CD14-positive monocyte (primary cell): ENCODE measurements around the gene SEC24A. TPM values are rescaled to one million over a fixed set of nuclear protein-coding genes. Genes with fewer than 3 reads are reported as not detected.
"Not testable (repeated sequence)": the region's sequence is repeated elsewhere in the genome, so short reads cannot be mapped to it uniquely, and the experiment has no call there.

Experiments used
- DNase-seq, 3 donors: peaks; one replicate each; pipeline ENCODE4 v3.0.0-alpha.2; 2011 to 2022
- H2AFZ ChIP-seq: 2 replicates; pipeline ENCODE4 v1.6.0; 2012; ENCODE audit warnings: mild to moderate bottlenecking, low read depth, low read length, inconsistent platforms; ENCODE audit not compliant: insufficient read depth, poor library complexity, severe bottlenecking
- H3K27ac ChIP-seq, 2 donors: 1 replicate in 1 of 2; 2 replicates in 1 of 2; pipeline ENCODE4 v1.5.1; 2012 to 2013; ENCODE audit warnings: low read length in 2 of 2, control low read depth in 1 of 2, inconsistent platforms in 1 of 2, low read depth in 1 of 2, mild to moderate bottlenecking in 1 of 2
- H3K27me3 ChIP-seq, 2 donors: one replicate each; pipeline versions ENCODE4 v1.6.0 to v1.6.1; 2011 to 2013; ENCODE audit warnings: low read length in 2 of 2; ENCODE audit not compliant: control insufficient read depth in 2 of 2, insufficient read depth in 2 of 2
- H3K36me3 ChIP-seq, 2 donors: replicated peaks in 1 of 2; 1 replicate in 1 of 2; 2 replicates in 1 of 2; pipeline versions ENCODE4 v1.5.1 to v1.6.1; 2012 to 2013; ENCODE audit warnings: low read length in 2 of 2, control low read depth in 1 of 2, inconsistent platforms in 1 of 2, mild to moderate bottlenecking in 1 of 2; ENCODE audit not compliant: insufficient read depth in 2 of 2, control insufficient read depth in 1 of 2
- H3K4me1 ChIP-seq, 2 donors: 1 replicate in 1 of 2; 2 replicates in 1 of 2; pipeline versions ENCODE4 v1.5.1 to v1.6.1; 2012 to 2013; ENCODE audit warnings: low read length in 2 of 2, control low read depth in 1 of 2, inconsistent platforms in 1 of 2, mild to moderate bottlenecking in 1 of 2, moderate library complexity in 1 of 2; ENCODE audit not compliant: insufficient read depth in 2 of 2, control insufficient read depth in 1 of 2
- H3K4me2 ChIP-seq: replicated peaks from 2 replicates; pipeline ENCODE3; 2012; ENCODE audit warnings: low read length, moderate library complexity, mild to moderate bottlenecking; ENCODE audit not compliant: poor library complexity, severe bottlenecking; ENCODE audit errors: extremely low read depth
- H3K4me3 ChIP-seq, 3 experiments: fragments of 200-600 bp in 1 of 3; sonication (generic) in 1 of 3; replicated peaks in 1 of 3; 1 replicate in 2 of 3; 2 replicates in 1 of 3; pipeline ENCODE4 v1.5.1; 2011 to 2013; ENCODE audit warnings: low read length in 3 of 3, mild to moderate bottlenecking in 3 of 3, control low read depth in 2 of 3, low read depth in 2 of 3, inconsistent platforms in 1 of 3, moderate library complexity in 1 of 3
- H3K79me2 ChIP-seq: 2 replicates; pipeline ENCODE4 v1.6.0; 2012; ENCODE audit warnings: mild to moderate bottlenecking, control low read depth, inconsistent platforms, low read length, moderate library complexity; ENCODE audit not compliant: insufficient read depth
- H3K9ac ChIP-seq: 2 replicates; pipeline ENCODE4 v1.6.0; 2017; ENCODE audit warnings: low read length, mild to moderate bottlenecking; ENCODE audit not compliant: insufficient read depth, poor library complexity, severe bottlenecking
- H3K9me3 ChIP-seq, 2 donors: replicated peaks in 1 of 2; 1 replicate in 1 of 2; 2 replicates in 1 of 2; pipeline versions ENCODE4 v1.5.1 to v1.6.1; 2012 to 2013; ENCODE audit warnings: low read length in 2 of 2, control low read depth in 1 of 2; ENCODE audit not compliant: control insufficient read depth in 1 of 2, insufficient read depth in 1 of 2
- H4K20me1 ChIP-seq: 2 replicates; pipeline ENCODE4 v1.6.0; 2012; ENCODE audit warnings: mild to moderate bottlenecking, low read length, control low read depth, moderate library complexity; ENCODE audit not compliant: insufficient read depth
- H3K27ac Mint-ChIP-seq, 7 donors: one replicate each; pipeline ENCODE4 v1.8.0; 2020; ENCODE audit warnings: mild to moderate bottlenecking in 7 of 7, mixed read lengths in 7 of 7, moderate library complexity in 6 of 7, inconsistent platforms in 2 of 7
- H3K27me3 Mint-ChIP-seq, 3 donors: one replicate each; pipeline ENCODE4 v1.8.0; 2021 to 2022; ENCODE audit warnings: low read depth in 3 of 3, mild to moderate bottlenecking in 3 of 3, mixed read lengths in 3 of 3, moderate library complexity in 3 of 3, inconsistent platforms in 1 of 3
- H3K36me3 Mint-ChIP-seq, 2 donors: one replicate each; pipeline ENCODE4 v1.8.0; 2020; ENCODE audit warnings: mixed read lengths in 2 of 2, inconsistent platforms in 1 of 2, mild to moderate bottlenecking in 1 of 2
- H3K4me1 Mint-ChIP-seq: one replicate; pipeline ENCODE4 v1.8.0; 2020; ENCODE audit warnings: mild to moderate bottlenecking, mixed read lengths
- H3K4me3 Mint-ChIP-seq, 2 donors: one replicate each; pipeline ENCODE4 v1.8.0; 2020; ENCODE audit warnings: mild to moderate bottlenecking in 2 of 2, mixed read lengths in 2 of 2, moderate library complexity in 1 of 2
- H3K9me3 Mint-ChIP-seq, 7 donors: one replicate each; pipeline ENCODE4 v1.8.0; 2020 to 2022; ENCODE audit warnings: mixed read lengths in 7 of 7, mild to moderate bottlenecking in 6 of 7, moderate library complexity in 6 of 7, inconsistent platforms in 2 of 7
- CTCF ChIP-seq: fragments of 200-600 bp; IDR thresholded peaks from one replicate; pipeline ENCODE4 v1.8.0; 2022; ENCODE audit warnings: antibody characterized with exemption, mild to moderate bottlenecking
- WGBS: methylation state at CpG from one replicate; pipeline ENCODE4 v1.1.5; 2013; ENCODE audit warnings: missing lambda C conversion rate; ENCODE audit not compliant: insufficient coverage; 5-methylcytosine and 5-hydroxymethylcytosine counted together
- intact Hi-C, 2 donors: fragments of 100-400 bp; cut with micrococcal nuclease; formaldehyde crosslinking; loops; one replicate each; pipeline versions ENCODE4 v1.15.0 to v1.15.1; 2023
- polyA plus RNA-seq, 3 donors: library from polyadenylated mRNA; depleted of rRNA in 1 of 3; unstranded in 2 of 3; stranded (reverse) in 1 of 3; fragments of 300-500 nt in 2 of 3; fragments of >200 nt in 1 of 3; fragmentation: Illumina TruSeq in 2 of 3; gene quantifications; 1 replicate in 2 of 3; 2 replicates in 1 of 3; pipeline ENCODE4 v1.2.3, GENCODE V29; 2012 to 2021

The SEC24A gene
- polyA plus RNA-seq, 3 donors = 4.9 to 8.5 (median 7.7) TPM

- Histone ChIP-seq H3K79me2 (peaks cover 51% of the 10 kb centered on the region), H3K27ac (peak within 1 kb of the TSS; percentile 48 to 86), H3K4me3 (peak within 1 kb of the TSS; percentile 75 to 91 (median 82)), H3K27me3 (no peaks in the 10 kb centered on the region), H3K4me1 (peaks cover 25 to 29% of the 10 kb centered on the region in 2 donors), H2AFZ (peak within 1 kb of the TSS; percentile 85), H4K20me1 (peaks cover 6% of the 10 kb centered on the region), H3K36me3 (peaks cover 0 to under 1% of the 10 kb centered on the region in 2 donors), H3K9me3 (no peaks in the 10 kb centered on the region), H3K9ac (peak within 1 kb of the TSS; percentile 82), H3K4me2 (peak within 1 kb of the TSS; percentile 90)
- Mint-ChIP-seq H3K36me3 (peaks cover 2 to 4% of the 10 kb centered on the region in 2 donors), H3K27ac (peak within 1 kb of the TSS; percentile 90 to 98 (median 95)), H3K9me3 (peaks cover 0 to 2% (median 2%) of the 10 kb centered on the region in 7 donors), H3K4me1 (peaks cover 32% of the 10 kb centered on the region), H3K4me3 (peak within 1 kb of the TSS; percentile 99 to 100), H3K27me3 (peaks cover 0 to 1% (median 0%) of the 10 kb centered on the region in 3 donors)
- DNase-seq = peak; percentile 87 to 91 (median 89)
- intact Hi-C loops = loop anchor here in 1 of 2 donors (1.0 to 10.0 kb wide), 2 partner anchors 20 to 86 kb away; partner anchors contain the start of genes C5orf24 and CAMLG
- TF ChIP-seq CTCF = peak; percentile 82
- under 1% methylated on average over 73 of the region's 73 CpGs for WGBS
Observed at GRCh38 chr5:134758504-134759341, 110.1 kb downstream of the SEC24A start, which contains the start of gene DDX46. TSS of gene DDX46 (plus strand) at chr5:134758779. CDS start at chr5:134758939, 160 bp downstream.

DNA sequence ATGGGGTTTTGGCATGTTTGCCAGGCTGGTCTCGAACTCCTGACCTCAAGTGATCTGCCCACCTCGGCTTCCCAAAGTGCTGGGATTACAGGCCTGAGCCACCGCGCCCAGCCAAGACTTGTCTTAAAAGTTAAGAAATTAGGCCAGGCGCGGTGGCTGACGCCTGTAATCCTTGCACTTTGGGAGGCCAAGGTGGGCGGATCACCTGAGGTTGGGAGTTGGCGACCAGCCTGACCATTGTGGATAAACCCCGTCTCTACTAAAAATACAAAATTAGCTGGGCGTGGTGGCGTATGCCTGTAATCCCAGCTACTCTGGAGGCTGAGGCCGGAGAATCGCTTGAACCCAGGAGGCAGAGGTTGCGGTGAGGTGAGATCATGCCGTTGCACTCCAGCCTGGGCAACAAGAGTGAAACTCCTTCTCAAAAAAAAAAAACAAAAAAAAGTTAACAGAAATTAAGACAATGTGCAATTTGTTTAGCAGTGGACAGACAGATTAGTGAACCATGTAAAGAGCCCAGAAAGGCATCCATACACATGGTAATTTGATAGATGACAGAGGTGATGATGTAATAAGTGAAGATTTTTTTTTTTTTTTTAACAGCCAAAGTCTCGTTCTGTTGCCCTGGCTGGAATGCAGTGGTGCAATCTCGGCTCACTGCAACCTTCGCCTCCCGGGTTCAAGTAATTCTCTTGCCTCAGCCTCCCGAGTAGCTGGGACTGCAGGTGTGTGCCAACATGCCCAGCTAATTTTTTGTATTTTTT, 119.1 kb downstream of the SEC24A start:
- H2AFZ ChIP-seq, H3K27ac ChIP-seq, H3K9me3 Mint-ChIP-seq, H4K20me1 ChIP-seq, H3K27me3 Mint-ChIP-seq, H3K9ac ChIP-seq, H3K4me3 Mint-ChIP-seq, H3K4me2 ChIP-seq, DNase-seq, H3K27ac Mint-ChIP-seq, intact Hi-C loops, H3K4me1 ChIP-seq, H3K9me3 ChIP-seq, H3K4me3 ChIP-seq, H3K27me3 ChIP-seq, H3K4me1 Mint-ChIP-seq: not testable (repeated sequence)
- peaks cover 22% of the 10 kb centered on the region for H3K79me2 ChIP-seq
- peaks cover 68 to 89% of the 10 kb centered on the region in 2 donors for H3K36me3 ChIP-seq
- H3K36me3 Mint-ChIP-seq = peaks cover 58 to 84% of the 10 kb centered on the region in 2 donors
- 95% methylated on average over 17 of the region's 21 CpGs for WGBS
